WTC11 (cell line): Measurements from ENCODE around the gene NBAS. TPM values are rescaled to one million over a fixed set of nuclear protein-coding genes. Genes with fewer than 3 reads are reported as not detected.

ENCODE experiments used
- ATAC-seq: fragments of 200-7000 bp; cut with Tn5 transposase; 2 replicates; pipeline ENCODE4 v1.10.0; 2021; ENCODE audit warnings: mild to moderate bottlenecking, moderate library complexity
- CTCF ChIA-PET: fragments of 300-600 bp; sonication (Branson Sonifier 250); formaldehyde crosslinking; loops from one replicate; lab custom pipeline; 2021; ENCODE audit warnings: antibody characterized with exemption; lab: Charles Lee
- POLR2A ChIA-PET: fragments of 350-600 bp; sonication (Branson Sonifier 250); formaldehyde crosslinking; loops from one replicate; lab custom pipeline; 2021; ENCODE audit warnings: antibody characterized with exemption; lab: Charles Lee
- DNase-seq: peaks from one replicate; pipeline ENCODE4 v3.0.0; 2021; ENCODE audit warnings: low spot score
- H3K27ac Mint-ChIP-seq: 2 replicates; pipeline ENCODE4 v1.8.0; 2021; ENCODE audit warnings: mixed read lengths
- H3K27me3 Mint-ChIP-seq: 2 replicates; pipeline ENCODE4 v1.8.0; 2021; ENCODE audit warnings: low read depth, mild to moderate bottlenecking, moderate library complexity, mixed read lengths
- H3K36me3 Mint-ChIP-seq: 2 replicates; pipeline ENCODE4 v1.8.0; 2021; ENCODE audit warnings: mixed read lengths
- H3K4me1 Mint-ChIP-seq: 2 replicates; pipeline ENCODE4 v1.8.0; 2022; ENCODE audit warnings: mixed read lengths
- H3K4me3 Mint-ChIP-seq: 2 replicates; pipeline ENCODE4 v1.8.0; 2021; ENCODE audit warnings: mild to moderate bottlenecking, moderate library complexity, mixed read lengths
- H3K9me3 Mint-ChIP-seq: 2 replicates; pipeline ENCODE4 v1.8.0; 2021; ENCODE audit warnings: mixed read lengths
- ATF3 ChIP-seq: sonication (generic); formaldehyde crosslinking; conservative IDR thresholded peaks from 2 replicates; pipeline ENCODE4 v1.8.1; 2022; ENCODE audit warnings: mild to moderate bottlenecking, missing genetic modification reagents
- ATF6 ChIP-seq: sonication (generic); formaldehyde crosslinking; IDR thresholded peaks from 2 replicates; pipeline ENCODE4 v1.8.1; 2023; ENCODE audit warnings: mild to moderate bottlenecking, missing genetic modification reagents
- E2F4 ChIP-seq: sonication (generic); formaldehyde crosslinking; IDR thresholded peaks from 2 replicates; pipeline ENCODE4 v1.8.1; 2022; ENCODE audit warnings: low read depth, mild to moderate bottlenecking, moderate library complexity, missing genetic modification reagents, borderline replicate concordance
- FOXJ3 ChIP-seq: sonication (generic); formaldehyde crosslinking; IDR thresholded peaks from 2 replicates; pipeline ENCODE4 v1.9.0; 2021; ENCODE audit warnings: missing genetic modification reagents, mild to moderate bottlenecking, borderline replicate concordance
- FOXP4 ChIP-seq: sonication (generic); formaldehyde crosslinking; IDR thresholded peaks from 2 replicates; pipeline ENCODE4 v1.8.0; 2022; ENCODE audit warnings: mild to moderate bottlenecking, missing genetic modification reagents
- GRHL2 ChIP-seq: fragments of 250-450 bp; sonication (Bioruptor Pico); IDR thresholded peaks from 2 replicates; pipeline ENCODE4 v1.8.0; 2022; ENCODE audit warnings: mild to moderate bottlenecking, moderate library complexity; ENCODE audit not compliant: insufficient replicate concordance, severe bottlenecking
- GTF2I ChIP-seq: fragments of 250-450 bp; sonication (Bioruptor Pico); conservative IDR thresholded peaks from 2 replicates; pipeline ENCODE4 v1.4.0; 2021; ENCODE audit warnings: mild to moderate bottlenecking
- HMGXB4 ChIP-seq: sonication (generic); formaldehyde crosslinking; IDR thresholded peaks from 2 replicates; pipeline ENCODE4 v1.8.1; 2023; ENCODE audit warnings: mild to moderate bottlenecking, moderate library complexity, missing genetic modification reagents
- KAT7 ChIP-seq: sonication (generic); formaldehyde crosslinking; IDR thresholded peaks from 2 replicates; pipeline ENCODE4 v1.8.1; 2023; ENCODE audit warnings: missing genetic modification reagents, mild to moderate bottlenecking, borderline replicate concordance
- MLX ChIP-seq: sonication (generic); formaldehyde crosslinking; IDR thresholded peaks from 2 replicates; pipeline ENCODE4 v1.8.1; 2023; ENCODE audit warnings: mild to moderate bottlenecking, missing genetic modification reagents, moderate library complexity
- MXD4 ChIP-seq: fragments of 250-450 bp; sonication (Bioruptor Pico); IDR thresholded peaks from 2 replicates; pipeline ENCODE4 v1.8.0; 2021; ENCODE audit warnings: mild to moderate bottlenecking, moderate library complexity, borderline replicate concordance
- NFATC4 ChIP-seq: fragments of 250-450 bp; sonication (Bioruptor Pico); IDR thresholded peaks from 2 replicates; pipeline ENCODE4 v1.9.0; 2021; ENCODE audit warnings: mild to moderate bottlenecking
- NR1H2 ChIP-seq: sonication (generic); formaldehyde crosslinking; IDR thresholded peaks from 2 replicates; pipeline ENCODE4 v1.9.0; 2021; ENCODE audit warnings: mild to moderate bottlenecking, moderate library complexity, missing genetic modification reagents
- OVOL2 ChIP-seq: fragments of 250-450 bp; sonication (Bioruptor Pico); IDR thresholded peaks from 2 replicates; pipeline ENCODE4 v1.9.0; 2021; ENCODE audit warnings: mild to moderate bottlenecking, borderline replicate concordance
- ZNF138 ChIP-seq: sonication (generic); formaldehyde crosslinking; conservative IDR thresholded peaks from 2 replicates; pipeline ENCODE4 v1.8.1; 2022; ENCODE audit warnings: mild to moderate bottlenecking, moderate library complexity, missing genetic modification reagents
- ZNF219 ChIP-seq: sonication (generic); formaldehyde crosslinking; IDR thresholded peaks from 2 replicates; pipeline ENCODE4 v1.8.0; 2023; ENCODE audit warnings: missing genetic modification reagents, mild to moderate bottlenecking, borderline replicate concordance
- ZNF416 ChIP-seq: fragments of 250-450 bp; sonication (Bioruptor Pico); IDR thresholded peaks from 2 replicates; pipeline ENCODE4 v1.9.0; 2021; ENCODE audit warnings: mild to moderate bottlenecking, inconsistent platforms
- ZNF423 ChIP-seq: fragments of 250-450 bp; sonication (Bioruptor Pico); IDR thresholded peaks from 2 replicates; pipeline ENCODE4 v2.1.2; 2022; ENCODE audit warnings: mild to moderate bottlenecking, moderate library complexity
- ZNF512 ChIP-seq: sonication (generic); formaldehyde crosslinking; IDR thresholded peaks from 2 replicates; pipeline ENCODE4 v1.8.1; 2022; ENCODE audit warnings: missing genetic modification reagents, borderline replicate concordance
- total RNA-seq: library from RNA; stranded (reverse); gene quantifications from 3 replicates; pipeline ENCODE4 v1.2.3, GENCODE V29; 2021

Gene NBAS
- total RNA-seq, 1 experiment from 2014 or later, result 32.3 TPM

GRCh38 chr2:15159751-15160177 lies 401.4 kb downstream of the NBAS start:
- TF ChIP-seq OVOL2 (CRISPR knock-in tag) (no peak), GRHL2 (CRISPR knock-in tag) (no peak), NR1H2 (CRISPR knock-in tag) (no peak), ZNF423 (CRISPR knock-in tag) (no peak), FOXP4 (CRISPR knock-in tag) (no peak), ZNF219 (CRISPR knock-in tag) (no peak)
- TF ChIP-seq, all 79 proteins: peak for 0
- ChIA-PET POLR2A (no interaction called here), CTCF (interaction anchor here (0.8 to 1.4 kb wide), 4 partner anchors 9 to 140 kb away, joined by 3 read pairs; no protein-coding TSS in a partner anchor)
- Mint-ChIP-seq H3K4me3 (no peak overlapping the region), H3K9me3 (no peaks in the 10 kb centered on the region), H3K4me1 (peaks cover 45% of the 10 kb centered on the region), H3K27me3 (no peaks in the 10 kb centered on the region), H3K36me3 (no peaks in the 10 kb centered on the region), H3K27ac (no peak overlapping the region)
- peak; percentile 47 for ATAC-seq
- DNase-seq, result no peak

- CTCF ChIA-PET, result interaction anchor here (1.0 to 1.4 kb wide), 2 partner anchors 10 to 101 kb away, joined by 3 read pairs; no protein-coding TSS in a partner anchor
- H3K27ac Mint-ChIP-seq, result no peak overlapping the region
- H3K27me3 Mint-ChIP-seq, result no peaks in the 10 kb centered on the region
- no peak overlapping the region for H3K4me3 Mint-ChIP-seq
- DNase-seq, result no peak
- H3K4me1 Mint-ChIP-seq, result peaks cover 45% of the 10 kb centered on the region
- no peaks in the 10 kb centered on the region for H3K9me3 Mint-ChIP-seq
- POLR2A ChIA-PET, result no interaction called here
- ATAC-seq, result no peak
- no peaks in the 10 kb centered on the region for H3K36me3 Mint-ChIP-seq
- TF ChIP-seq FOXP4 (CRISPR knock-in tag) (no peak), ZNF512 (CRISPR knock-in tag) (no peak), MLX (CRISPR knock-in tag) (no peak), NFATC4 (no peak), MXD4 (CRISPR knock-in tag) (no peak), GTF2I (CRISPR knock-in tag) (no peak), ZNF416 (CRISPR knock-in tag) (no peak), ATF6 (CRISPR knock-in tag) (no peak), KAT7 (CRISPR knock-in tag) (no peak), E2F4 (no peak), NR1H2 (CRISPR knock-in tag) (no peak), FOXJ3 (CRISPR knock-in tag) (no peak), ZNF138 (no peak), ATF3 (CRISPR knock-in tag) (no peak), HMGXB4 (CRISPR knock-in tag) (no peak)
Observed at GRCh38 chr2:15159206-15159605, 401.9 kb downstream of the NBAS start.
